Stimulated activated CD4-positive, alpha-beta T cell treated with anti-CD3 and anti-CD28 coated beads, Interleukin-1b, Interleukin-23, amount 100 ng/mL, for 4 hours (primary cell): ENCODE results near the gene TGM3.

Source experiments
- DNase-seq, 2 donors: peaks; one replicate each; pipeline ENCODE4 v3.0.0-alpha.2; 2020; ENCODE audit warnings: low read depth in 2 of 2

Gene TGM3

DNA sequence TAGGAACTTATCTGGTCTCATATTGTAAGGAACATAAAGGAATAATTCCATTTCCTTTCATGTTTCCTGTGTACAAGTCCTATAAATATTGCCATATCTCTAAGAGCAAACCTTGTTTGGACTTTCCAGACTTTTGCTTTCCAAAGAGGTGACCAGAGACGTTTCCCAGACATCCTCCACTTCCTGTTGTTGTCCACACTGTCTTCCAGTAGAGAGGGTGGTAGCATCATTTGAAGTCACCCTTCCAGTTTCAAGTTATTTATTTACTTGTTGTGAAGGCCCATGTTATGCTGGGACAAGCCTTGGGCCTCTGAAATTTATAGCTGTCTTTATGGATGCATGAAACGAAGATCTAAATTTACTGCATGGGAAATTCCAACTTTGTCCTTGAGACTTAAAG lies 10.6 kb upstream of the TGM3 start:
- no peak for DNase-seq

DNA sequence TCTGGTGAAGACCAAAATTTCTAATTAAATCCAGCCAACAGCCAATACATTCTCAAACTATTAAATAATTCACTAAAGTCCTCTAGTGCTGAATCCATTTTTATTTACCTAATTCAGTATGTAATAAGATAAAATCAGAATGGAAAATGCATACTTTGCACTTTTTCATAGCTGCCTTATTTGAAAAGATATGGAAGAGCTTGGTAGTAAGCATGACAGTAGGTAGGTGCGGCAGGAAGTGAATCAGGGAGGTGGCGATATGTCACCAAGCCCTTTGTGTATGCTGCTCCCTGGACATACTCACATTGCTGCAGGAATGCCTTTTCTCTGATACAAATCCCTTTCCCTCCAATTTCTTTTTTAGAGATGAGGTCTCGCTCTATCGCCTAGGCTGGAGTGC lies 10.2 kb upstream of the TGM3 start:
- DNase-seq, result no peak

DNA sequence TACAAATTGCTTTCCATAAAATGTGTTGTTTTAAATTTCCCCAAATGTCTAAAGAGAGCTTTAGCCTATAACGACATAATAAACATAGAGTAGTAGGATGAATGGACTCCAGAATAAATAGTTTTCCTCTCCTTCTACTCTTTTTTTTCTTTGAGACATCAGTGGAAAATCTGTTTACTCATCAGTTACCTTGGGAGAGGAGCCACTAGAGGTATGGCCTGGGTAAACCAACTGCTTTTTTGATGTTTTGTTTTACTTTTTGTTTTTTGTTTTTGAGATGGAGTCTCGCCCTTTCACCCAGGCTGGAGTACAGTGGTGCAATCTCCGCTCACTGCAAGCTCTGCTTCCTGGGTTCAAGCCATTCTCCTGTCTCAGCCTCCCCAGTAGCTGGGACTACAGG lies 8.3 kb upstream of the TGM3 start:
- DNase-seq, result no peak

DNA sequence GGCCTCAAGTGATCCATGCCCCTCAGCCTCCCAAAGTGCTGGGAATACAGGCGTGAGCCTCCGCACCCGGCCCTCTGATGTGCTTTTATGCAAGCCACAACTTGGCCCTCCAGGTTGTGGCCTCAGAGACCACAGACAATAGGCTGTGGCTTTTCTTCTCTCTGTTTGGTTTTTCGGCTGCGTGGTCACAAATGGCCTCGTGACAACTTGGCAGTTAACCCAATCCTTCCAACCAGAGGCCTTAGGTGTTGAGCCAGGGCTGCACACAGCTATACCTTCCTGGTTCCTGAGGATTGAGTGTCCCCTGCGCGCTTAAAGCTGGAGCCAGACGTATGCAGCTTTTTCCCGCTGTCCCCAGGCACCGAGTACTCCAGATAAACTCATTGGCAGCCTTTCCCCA lies 6.3 kb upstream of the TGM3 start:
- no peak for DNase-seq

DNA sequence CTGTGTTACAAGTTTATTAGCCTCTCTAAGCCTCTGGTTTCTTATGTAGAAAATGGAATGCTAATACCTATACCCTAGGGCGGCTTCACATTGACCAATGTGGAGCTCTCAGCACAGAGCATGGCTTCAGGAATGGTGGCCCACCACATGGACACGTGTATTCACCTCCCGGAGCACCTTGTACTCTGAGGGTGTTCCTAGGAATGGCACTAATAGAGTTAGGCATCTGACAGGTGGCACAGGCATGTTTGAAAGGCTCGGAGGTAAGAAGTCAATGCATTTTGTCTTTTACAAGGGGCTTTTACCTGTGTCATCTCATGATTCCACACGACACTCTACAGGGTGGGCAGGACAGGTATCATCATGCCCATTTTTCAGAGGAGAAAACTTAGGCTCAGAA lies 5.3 kb upstream of the TGM3 start:
- DNase-seq, result no peak

DNA sequence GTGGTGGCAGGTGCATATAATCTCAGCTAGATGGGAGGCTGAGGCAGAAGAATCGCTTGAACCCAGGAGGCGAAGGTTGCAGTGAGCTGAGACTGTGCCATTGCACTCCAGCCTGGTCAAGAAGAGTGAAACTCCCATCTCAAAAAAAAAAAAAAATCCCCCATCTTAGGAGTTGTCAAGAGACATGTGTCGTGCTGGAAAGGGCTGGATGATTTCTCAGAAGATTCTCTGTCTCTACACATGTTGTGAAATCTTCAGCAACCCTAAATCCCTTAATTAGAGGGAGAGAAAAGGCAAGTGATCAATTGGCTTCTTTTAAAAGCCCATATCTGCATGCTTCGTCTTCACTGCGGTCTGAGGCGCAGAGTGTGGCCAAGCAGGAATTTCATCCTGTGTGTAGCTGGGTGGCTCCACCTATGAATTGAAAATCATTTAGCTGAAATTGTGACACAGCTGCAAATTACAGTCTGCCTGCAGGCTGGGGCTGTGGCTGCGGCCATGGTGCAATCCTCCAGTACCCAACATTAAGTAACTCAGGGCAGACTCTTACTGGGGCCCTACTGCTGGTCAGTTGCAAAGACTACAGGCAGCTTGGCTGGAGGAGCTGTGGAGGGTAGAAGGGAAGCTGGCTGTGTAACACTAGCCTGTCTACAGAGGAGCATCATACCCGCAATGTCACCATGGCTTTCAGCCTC lies 3.2 kb upstream of the TGM3 start:
- DNase-seq, result no peak

DNA sequence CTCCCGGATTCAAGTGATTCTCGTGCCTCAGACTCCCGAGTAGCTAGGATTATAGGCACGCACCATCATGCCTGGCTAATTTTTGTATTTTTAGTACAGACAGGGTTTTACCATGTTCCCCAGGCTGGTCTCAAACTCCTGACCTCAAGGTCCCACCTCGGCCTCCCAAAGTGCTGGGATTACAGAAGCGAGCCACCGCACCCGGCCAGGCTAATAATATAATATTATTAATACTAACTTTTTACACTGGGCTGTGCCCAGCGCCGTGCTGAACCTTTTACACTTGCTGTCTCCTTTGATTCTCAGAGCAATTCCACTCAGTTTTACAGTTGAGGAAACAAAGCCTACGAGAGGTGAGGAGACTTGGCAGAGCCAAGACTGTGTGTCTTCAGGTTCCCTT lies 2.3 kb upstream of the TGM3 start:
- DNase-seq, result no peak

DNA sequence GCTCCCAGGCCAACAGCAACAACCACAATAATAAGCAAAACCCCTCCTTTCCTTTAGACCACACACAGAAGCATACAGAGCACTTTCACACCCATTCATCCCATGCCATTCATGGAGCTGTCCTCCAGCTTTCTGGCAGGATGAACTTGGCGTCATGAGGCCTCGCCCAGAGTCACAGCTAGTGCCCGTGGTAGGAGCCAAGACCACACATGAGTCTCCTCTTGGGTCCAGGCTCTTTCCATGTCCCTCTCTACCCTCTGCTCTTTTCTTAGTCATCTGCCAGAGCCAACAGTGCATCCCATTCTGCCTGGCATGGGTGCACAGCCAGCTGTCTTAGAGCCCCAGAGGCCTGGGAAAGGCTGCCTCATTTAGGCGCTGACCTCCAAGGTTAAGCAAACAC lies 1.8 kb upstream of the TGM3 start:
- no peak for DNase-seq

DNA sequence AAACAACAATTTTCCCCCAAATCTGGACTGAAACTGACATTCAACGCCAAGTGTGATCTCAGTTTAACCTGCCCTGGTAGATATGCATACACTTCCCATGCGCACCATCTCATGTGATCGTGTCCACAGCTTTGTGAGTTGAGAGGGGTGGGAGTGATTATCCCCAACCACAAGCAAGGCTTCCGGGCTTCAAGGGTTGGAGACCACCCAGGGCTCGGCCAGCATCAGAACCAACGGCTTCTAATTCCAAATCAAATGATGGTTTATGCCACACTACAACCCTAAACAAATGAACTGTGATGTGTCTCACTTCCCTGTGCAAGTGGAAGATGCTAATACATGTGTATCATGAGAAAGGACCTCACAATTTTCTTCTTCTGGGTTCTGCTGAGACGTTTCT lies 515 bp upstream of the TGM3 start:
- DNase-seq, result no peak

DNA sequence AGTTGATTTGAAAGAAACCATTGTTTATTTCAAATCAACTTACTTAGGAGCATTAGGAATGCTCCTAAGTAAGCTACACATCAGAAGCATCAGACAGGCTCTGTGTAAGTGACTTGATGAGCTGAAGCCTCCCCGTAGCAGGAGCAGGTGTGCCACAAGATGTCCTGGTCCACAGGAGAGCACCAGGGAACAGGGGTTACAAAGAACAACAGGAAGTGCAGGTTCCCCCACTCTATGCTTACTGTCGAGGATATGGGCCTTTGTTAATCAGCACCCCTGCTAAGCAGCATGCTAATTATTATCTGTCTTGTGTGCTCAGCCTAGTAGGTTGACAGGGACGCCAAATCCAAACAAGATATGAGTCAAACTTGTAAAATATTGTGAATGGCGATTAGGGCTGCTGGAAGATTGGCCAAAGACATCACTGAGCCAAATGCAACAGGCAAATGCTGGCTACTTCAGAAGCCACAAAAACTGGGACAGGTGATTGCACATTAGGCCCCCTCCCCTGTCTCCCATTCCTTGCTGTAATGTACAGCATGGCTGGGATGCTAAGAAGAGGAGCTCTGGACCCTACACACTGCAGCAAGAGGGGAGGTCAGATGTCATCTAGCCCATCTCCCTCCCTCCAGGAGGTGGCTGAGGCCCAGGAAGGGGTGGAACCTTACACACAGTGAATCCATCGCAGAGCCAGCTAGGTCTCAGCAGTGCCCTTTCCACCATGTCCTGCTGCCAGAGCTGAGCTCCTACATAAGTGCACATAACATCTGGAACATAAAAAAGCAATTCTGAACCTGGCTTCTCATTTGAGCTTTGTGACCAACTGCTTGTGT lies 939 bp downstream of the TGM3 start:
- DNase-seq, result no peak

DNA sequence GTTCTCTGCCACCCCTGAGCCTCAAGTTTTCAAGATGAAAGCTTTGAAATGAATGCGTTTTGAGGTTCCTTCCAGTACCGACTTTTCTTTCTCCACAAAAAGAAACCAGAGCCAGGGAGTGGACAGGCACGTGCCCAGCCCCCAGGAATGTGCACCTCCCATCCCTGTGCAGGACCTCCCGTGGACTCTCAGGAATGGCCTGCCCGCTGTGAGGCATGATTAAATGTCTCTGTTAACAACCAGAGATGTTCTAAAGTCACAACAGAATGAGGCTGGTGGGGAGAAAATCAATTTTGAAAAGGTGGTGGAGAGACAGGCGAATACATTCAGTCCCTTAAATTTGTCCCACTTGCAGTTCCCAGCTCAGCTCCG lies 1.5 kb downstream of the TGM3 start:
- DNase-seq, result no peak

DNA sequence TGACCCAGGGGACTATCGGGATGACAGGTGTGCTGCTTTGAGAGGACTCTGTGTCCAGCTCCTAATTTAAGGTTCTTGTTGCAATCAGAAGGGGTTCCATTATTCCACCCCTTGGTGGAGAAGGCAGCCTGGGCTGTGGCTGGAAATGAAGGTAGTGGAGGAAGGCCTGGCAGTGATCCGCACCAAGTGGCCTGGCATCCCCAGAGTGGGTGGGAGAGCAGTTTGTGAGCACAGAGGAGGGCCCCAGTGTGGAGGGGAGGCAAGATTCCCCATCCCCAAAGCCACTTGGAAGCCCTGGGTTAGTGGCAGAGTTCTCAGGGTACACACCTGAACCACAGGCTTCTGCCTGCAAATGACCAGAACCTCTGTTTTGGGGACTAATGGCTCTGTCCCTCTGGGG lies 2.3 kb downstream of the TGM3 start:
- DNase-seq, result no peak

DNA sequence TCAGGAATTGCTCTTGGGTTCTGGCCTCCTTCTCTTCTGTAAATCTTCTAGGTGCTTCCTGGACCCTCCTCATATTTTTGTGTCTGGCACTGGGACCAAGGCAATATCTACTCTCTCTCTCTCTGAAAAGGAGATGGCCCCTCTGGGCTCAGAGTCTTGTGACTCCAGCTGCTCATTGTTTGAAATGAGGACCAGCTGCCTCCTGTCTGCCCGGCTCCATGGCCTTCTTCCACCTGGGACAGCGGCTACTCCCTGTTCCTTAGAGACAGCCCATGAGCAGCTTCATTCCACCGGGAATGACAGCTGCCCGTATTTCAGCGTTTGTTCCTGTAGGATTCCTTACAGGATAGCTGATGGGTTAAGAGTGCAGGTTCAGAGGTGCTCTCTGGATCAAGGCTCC lies 2.9 kb downstream of the TGM3 start:
- no peak for DNase-seq

DNA sequence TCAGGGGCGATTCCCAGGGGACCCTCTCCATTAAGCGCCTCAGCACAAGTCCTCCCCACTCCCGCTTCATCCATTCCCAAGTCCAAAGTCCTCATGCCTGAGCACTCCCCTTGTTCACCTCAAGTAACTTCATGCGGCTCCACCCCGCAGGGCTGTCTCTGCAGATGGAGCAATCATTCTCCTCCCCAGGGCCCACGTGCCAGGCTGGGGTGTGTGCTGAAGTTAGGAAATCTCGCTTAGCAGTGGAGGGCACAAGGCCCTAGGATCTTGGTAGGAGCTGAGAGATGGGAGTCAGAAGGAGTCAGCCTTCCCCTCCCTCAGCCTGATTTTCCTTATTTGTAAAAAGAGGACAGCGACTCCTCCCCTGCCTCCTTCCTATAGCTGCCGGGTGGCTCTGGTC lies 3.5 kb downstream of the TGM3 start:
- DNase-seq, result no peak

DNA sequence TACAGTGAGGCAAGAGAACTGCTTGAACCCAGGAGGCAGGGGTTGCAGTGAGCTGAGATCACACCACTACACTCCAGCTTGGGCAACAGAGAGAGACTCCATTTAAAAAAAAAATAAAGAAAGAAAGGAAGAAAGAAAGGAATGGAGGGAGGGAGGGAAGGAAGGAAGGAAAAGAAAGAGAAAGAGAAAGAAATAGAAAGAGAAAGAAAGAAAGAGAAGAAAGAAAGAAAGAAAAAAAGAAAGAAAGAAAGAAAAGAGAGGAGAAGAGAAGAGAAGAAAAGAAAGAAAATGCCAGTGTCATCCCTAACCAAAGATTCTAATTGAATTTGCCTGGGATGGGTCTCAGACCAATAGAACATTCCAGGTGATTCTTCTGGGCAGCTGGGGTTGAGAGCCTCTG lies 4.2 kb downstream of the TGM3 start:
- DNase-seq, result no peak

DNA sequence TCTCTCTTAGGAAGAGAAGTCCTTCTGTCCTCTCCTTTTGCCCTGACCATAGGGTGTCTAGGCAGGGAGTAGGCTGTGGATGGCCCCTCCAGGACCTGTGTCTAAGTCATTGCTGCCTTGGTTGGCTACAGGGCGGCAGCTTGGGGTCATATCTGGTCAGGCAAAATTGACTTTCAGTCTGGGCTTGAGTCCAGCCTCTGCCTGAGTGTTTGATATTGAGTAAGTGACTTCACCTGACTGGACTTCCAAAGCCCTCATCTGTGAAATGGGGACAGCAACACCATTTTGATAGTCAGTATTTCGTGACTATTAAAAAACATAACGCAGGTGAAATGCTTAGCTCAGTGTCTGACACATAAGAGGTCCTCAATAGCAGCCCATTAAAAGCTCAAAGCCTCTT lies 4.6 kb downstream of the TGM3 start:
- DNase-seq, result no peak

DNA sequence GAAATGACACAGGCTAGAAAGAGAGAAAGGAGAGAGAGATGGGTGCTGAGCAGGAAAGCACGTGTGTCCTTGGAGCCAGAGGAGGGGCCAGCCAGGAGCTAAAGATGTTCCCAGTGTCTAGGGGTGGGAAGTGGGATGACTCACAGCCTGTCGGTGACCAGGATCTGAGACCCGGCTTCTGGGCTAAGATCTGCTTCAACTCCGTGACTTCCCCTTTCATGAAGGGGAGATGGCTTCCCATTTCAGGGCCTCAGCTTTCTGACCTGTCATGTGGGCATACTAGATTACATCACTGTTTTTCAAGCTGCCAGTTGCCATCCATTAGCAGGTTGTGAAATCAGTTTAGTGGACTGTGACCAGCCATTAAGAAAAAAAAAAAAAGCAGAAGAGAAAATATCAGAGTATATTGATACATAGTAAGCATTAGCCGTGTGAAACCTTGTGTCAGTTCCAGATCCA lies 5.4 kb downstream of the TGM3 start:
- DNase-seq, result no peak

DNA sequence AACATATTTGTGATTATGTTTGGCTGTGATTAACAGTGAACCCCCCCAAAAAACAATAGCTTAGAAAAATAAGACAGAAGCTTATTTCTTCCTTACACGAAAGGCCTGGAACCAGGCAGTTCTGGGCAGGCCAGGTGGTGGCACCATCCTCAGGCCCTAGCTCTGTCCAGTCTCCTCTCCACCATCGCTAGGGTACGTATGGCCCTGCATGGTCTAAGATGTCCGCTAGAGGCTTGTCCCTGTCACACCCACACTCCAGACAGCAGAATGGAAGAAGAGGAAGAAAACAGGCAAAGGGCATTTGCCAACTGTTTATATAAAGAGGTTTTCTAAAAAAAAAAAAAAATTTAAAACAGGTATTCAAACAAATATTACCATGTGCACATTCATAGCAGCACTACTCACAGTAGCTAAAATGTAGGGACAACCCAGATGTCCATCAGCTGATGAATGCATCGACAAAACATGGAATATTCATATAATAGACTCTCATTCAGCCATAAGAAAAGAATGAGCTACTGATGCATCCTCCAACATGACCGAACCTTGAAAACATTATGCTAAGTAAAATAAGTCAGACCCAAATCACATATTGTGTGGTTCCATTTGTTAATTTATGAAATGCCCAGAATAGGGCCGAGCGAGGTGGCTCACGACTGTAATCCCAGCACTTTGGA lies 6.7 kb downstream of the TGM3 start:
- DNase-seq, result no peak

DNA sequence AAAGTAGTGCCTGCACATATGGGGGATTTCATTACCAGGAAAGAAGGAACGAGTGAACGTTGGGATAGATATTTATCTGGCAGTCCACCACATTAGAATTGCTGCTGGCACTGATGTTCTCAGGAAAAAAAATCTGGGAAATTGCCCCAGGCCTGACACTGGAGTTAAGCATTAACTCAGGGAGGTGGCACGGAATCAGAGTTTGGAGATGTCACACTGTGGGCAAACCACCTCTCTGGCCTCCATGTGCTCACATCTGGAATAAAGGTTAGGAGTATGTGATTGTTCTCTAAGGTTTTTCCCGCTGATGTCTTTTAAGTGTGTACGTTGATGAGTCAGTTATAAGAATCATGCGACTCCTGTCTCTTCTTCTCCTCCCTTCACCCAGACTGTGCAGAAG lies 7.9 kb downstream of the TGM3 start:
- no peak for DNase-seq

DNA sequence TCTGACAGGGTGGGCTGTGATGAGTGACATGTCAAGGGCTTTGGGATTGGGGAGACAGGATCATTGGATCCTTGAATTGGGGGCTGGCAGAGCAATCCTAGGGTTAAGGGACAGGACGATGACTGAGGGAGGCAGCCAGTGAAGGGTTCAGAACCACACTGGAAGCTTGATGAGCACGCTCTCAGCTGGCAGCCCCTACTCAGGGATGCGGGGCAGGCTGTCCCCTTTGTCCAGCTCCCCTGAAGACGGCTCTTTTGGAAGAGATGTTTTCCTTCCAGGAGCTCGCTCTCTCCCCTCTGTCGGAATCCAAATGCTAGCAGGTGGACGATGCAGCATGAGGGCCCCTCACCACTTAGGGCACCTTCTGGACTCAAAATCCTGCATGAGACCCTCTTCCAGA lies 8.4 kb downstream of the TGM3 start:
- no peak for DNase-seq

DNA sequence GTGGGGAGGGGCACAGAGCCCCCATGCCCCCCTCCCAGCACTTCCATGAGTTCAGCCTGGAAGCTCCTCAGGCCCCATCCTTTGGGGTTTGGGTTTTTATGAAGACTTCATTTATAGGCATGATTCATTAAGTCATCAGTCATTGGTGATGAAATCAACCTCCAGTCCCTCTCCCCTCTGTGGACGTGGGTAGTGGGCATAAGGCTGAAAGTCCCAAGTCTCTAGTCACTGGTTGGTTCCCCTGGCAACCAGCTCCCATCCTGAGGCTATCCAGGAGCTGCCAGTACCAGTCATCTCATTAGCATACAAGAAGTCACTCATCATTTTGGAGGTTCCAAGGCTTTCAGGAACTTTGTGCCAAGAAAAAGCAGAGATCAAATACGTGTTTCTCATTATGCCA lies 9.2 kb downstream of the TGM3 start:
- DNase-seq, result no peak

DNA sequence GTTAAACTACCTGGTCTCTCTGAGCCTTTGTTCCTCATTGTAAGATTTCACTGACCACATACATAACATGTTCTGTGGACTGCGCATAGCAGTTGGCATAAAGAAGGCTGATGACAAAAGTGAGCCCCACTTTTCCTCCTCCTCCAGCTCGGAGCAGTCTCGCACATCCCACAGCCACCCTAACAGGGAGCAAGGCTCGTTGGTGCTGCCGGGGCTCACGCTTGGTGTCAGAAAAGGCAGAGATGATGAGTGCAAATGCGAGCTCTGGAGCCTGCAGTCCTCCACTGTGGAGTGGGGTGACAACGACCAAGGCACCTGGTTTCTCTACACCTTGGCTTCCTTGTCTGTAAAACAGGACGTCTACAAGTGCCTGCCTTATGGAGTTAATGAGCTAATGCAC lies 9.7 kb downstream of the TGM3 start:
- no peak for DNase-seq

DNA sequence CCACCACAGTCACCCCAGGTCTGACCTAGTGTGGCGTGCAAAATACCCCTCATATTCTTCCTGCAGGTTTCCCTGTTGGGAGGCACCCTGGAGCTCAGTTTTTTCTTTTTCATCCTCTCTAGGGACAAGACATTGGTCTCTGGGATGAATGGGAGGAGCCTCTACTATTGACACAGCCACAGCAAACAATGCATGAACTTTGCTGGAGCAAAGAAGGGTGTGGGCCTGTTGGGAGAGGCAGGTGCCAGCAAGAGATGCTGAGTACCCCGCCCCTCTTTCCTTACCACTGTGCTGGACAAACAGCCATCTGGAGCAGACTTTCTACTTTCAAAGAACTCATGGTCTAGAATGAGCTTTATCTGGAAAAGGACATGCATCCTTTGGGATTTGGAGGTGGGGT lies 10.1 kb downstream of the TGM3 start:
- DNase-seq, result no peak
